Esophagus squamous epithelium (tissue), 5 donors: Measurements from ENCODE around the gene POLR3GL. TPM values are rescaled to one million over a fixed set of nuclear protein-coding genes. Genes with fewer than 3 reads are reported as not detected.

Source experiments
- DNase-seq: peaks from one replicate; lab custom pipeline; 2025; lab: John Stamatoyannopoulos, UW
- H3K27ac ChIP-seq, 4 donors: fragments of 200-600 bp; sonication (generic); one replicate each; pipeline ENCODE4 v1.5.1; 2016 to 2019; ENCODE audit warnings: mild to moderate bottlenecking in 1 of 4
- H3K27me3 ChIP-seq, 4 donors: fragments of 200-600 bp; sonication (generic); 1 replicate in 3 of 4; 2 replicates in 1 of 4; pipeline versions ENCODE4 v1.5.1 to v1.6.0; 2017 to 2021; ENCODE audit warnings: antibody characterized with exemption in 1 of 4
- H3K36me3 ChIP-seq, 3 donors: fragments of 200-600 bp; sonication (generic); one replicate each; pipeline ENCODE4 v1.5.1; 2016 to 2019
- H3K4me1 ChIP-seq, 3 donors: fragments of 200-600 bp; sonication (generic); one replicate each; pipeline ENCODE4 v1.5.1; 2017 to 2019
- H3K4me3 ChIP-seq, 4 donors: fragments of 200-600 bp; sonication (generic); 1 replicate in 3 of 4; 2 replicates in 1 of 4; pipeline ENCODE4 v1.5.1; 2016 to 2019; ENCODE audit warnings: mild to moderate bottlenecking in 2 of 4, moderate library complexity in 1 of 4
- H3K9me3 ChIP-seq, 3 donors: fragments of 200-600 bp; sonication (generic); one replicate each; pipeline ENCODE4 v1.5.1; 2016 to 2019
- CTCF ChIP-seq, 6 experiments: fragments of 450-650 bp in 4 of 6; fragments of 200-600 bp in 2 of 6; sonication (generic) in 2 of 6; IDR thresholded peaks; one replicate each; pipeline ENCODE4 v1.5.1; 2016 to 2019; ENCODE audit warnings: antibody characterized with exemption in 6 of 6, mild to moderate bottlenecking in 4 of 6, moderate library complexity in 4 of 6
- POLR2A ChIP-seq, 4 donors: fragments of 450-650 bp; IDR thresholded peaks; one replicate each; pipeline ENCODE4 v1.6.1; 2017; ENCODE audit warnings: antibody characterized with exemption in 4 of 4, mild to moderate bottlenecking in 4 of 4, moderate library complexity in 3 of 4
- WGBS, 2 donors: methylation state at CpG; one replicate each; pipeline ENCODE4 v1.1.5; 2018; 5-methylcytosine and 5-hydroxymethylcytosine counted together
- intact Hi-C: fragments of 100-400 bp; cut with DNase I; formaldehyde crosslinking; loops from one replicate; pipeline ENCODE4 v1.15.0; 2022
- total RNA-seq, 4 donors: library from RNA; depleted of rRNA; stranded (reverse); fragments of >200 nt; gene quantifications; one replicate each; pipeline ENCODE4 v1.1.0, GENCODE V29; 2016
- donor health status: DM: yes; HTN: yes; CAD: no.

POLR3GL gene
- total RNA-seq, 4 donors from 2014 or later: 2.9 to 15.9 (median 9.8) TPM

- no peak for DNase-seq
- Histone ChIP-seq H3K36me3 (no peaks in the 10 kb centered on the region), H3K27ac (peak overlapping the region; percentile 59 to 99 (median 86)), H3K4me3 (peak overlapping the region in 1 of 4 donors; percentile 19), H3K4me1 (peaks cover 20 to 68% (median 43%) of the 10 kb centered on the region in 3 donors), H3K27me3 (no peaks in the 10 kb centered on the region), H3K9me3 (no peaks in the 10 kb centered on the region)
- 92 to 93% methylated on average over 2 of the region's 2 CpGs for WGBS, 2 donors
- TF ChIP-seq POLR2A (IDR thresholded peaks at IDR 0.05) (no peak), CTCF (IDR thresholded peaks at IDR 0.05) (no peak)
- intact Hi-C loops: no loop called here
Observed at GRCh38 chr1:146001709-146002108, 37.2 kb downstream of the POLR3GL start.

GRCh38 chr1:146007489-146008133 lies 43.1 kb downstream of the POLR3GL start:
- Histone ChIP-seq H3K9me3 (no peaks in the 10 kb centered on the region), H3K4me3 (peak overlapping the region in 1 of 4 donors; percentile 34), H3K36me3 (no peaks in the 10 kb centered on the region), H3K27me3 (no peaks in the 10 kb centered on the region), H3K4me1 (peaks cover 10 to 46% (median 11%) of the 10 kb centered on the region in 3 donors), H3K27ac (peak overlapping the region in 3 of 4 donors; percentile 84 to 90 (median 88))
- DNase-seq: no peak
- TF ChIP-seq POLR2A (IDR thresholded peaks at IDR 0.05) (no peak), CTCF (IDR thresholded peaks at IDR 0.05) (no peak)
- WGBS, 2 donors: 78 to 83% methylated on average over 4 to 8 of the region's 8 CpGs
- intact Hi-C loops: loop anchor here (2.0 kb wide), 1 partner anchor 29 kb away; no protein-coding TSS in a partner anchor

GRCh38 chr1:146010126-146010738 lies 45.7 kb downstream of the POLR3GL start:
- peaks cover 10 to 52% (median 11%) of the 10 kb centered on the region in 3 donors for H3K4me1 ChIP-seq
- WGBS, 2 donors: 47 to 89% methylated on average over 6 to 7 of the region's 8 CpGs
- intact Hi-C loops: loop anchor here (5.0 kb wide), 1 partner anchor 163 kb away; the partner anchor contains the start of gene NUDT17

GRCh38 chr1:146012703-146013558 lies 48.4 kb downstream of the POLR3GL start:
- TF ChIP-seq POLR2A (IDR thresholded peaks at IDR 0.05): no peak
- peak; percentile 46 to 82 (median 65) for TF ChIP-seq CTCF (IDR thresholded peaks at IDR 0.05)
- H3K27me3 ChIP-seq: peaks cover 0 to 7% (median 0%) of the 10 kb centered on the region in 4 donors
- H3K4me3 ChIP-seq: no peak overlapping the region
- H3K27ac ChIP-seq: no peak overlapping the region
- H3K36me3 ChIP-seq: no peaks in the 10 kb centered on the region
- intact Hi-C loops: loop anchor here (5.0 kb wide), 1 partner anchor 166 kb away; the partner anchor contains the start of gene NUDT17
- no peak for DNase-seq
- no peaks in the 10 kb centered on the region for H3K9me3 ChIP-seq
- WGBS, 2 donors: 1 to 9% methylated on average over 4 of the region's 4 CpGs
- H3K4me1 ChIP-seq: peaks cover 0 to 27% (median 7%) of the 10 kb centered on the region in 3 donors

More at GRCh38 chr1:146010126-146010738, 45.7 kb downstream of the POLR3GL start:
- Histone ChIP-seq H3K36me3 (no peaks in the 10 kb centered on the region), H3K9me3 (no peaks in the 10 kb centered on the region), H3K27ac (peak overlapping the region; percentile 28 to 69 (median 51)), H3K27me3 (no peaks in the 10 kb centered on the region), H3K4me3 (no peak overlapping the region)
- TF ChIP-seq CTCF (IDR thresholded peaks at IDR 0.05) (no peak), POLR2A (IDR thresholded peaks at IDR 0.05) (no peak)
- no peak for DNase-seq
